ENCODE measurements around the gene UCK1.

DNA sequence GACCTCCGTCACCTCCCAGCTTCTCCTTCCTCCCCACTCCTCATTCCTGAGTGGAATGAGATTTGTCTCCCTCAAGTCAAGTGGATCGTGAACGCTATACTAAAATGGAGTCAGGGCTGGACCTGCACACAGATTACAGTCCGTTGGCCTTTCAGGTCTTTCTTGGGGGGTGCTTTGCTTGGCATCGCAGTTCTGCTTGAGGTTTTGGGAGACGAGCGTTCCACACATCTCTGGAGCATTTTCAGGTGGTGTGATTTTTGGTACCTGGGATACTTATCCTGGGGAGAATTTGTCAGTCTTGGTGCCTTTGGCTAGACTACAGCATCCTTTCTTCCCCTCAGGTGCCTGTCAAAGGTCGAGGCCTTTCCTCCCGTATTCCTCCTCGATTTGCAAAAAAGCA, 52.2 kb downstream of the UCK1 start:
- TF ChIP-seq BHLHE40 (IDR thresholded peaks at IDR 0.05; ENCODE audit: borderline replicate concordance), result no peak
- no peak for TF ChIP-seq FOXK2 (IDR thresholded peaks at IDR 0.05)
- no peak for TF ChIP-seq FOXM1 (IDR thresholded peaks at IDR 0.05; ENCODE audit: borderline replicate concordance)
- TF ChIP-seq SUZ12 (IDR thresholded peaks at IDR 0.05), result no peak
